Lower leg skin (tissue), 4 donors: ENCODE results near the gene MEGF8. TPM values are rescaled to one million over a fixed set of nuclear protein-coding genes. Genes with fewer than 3 reads are reported as not detected.

Source experiments
- DNase-seq, 2 donors: peaks; one replicate each; pipeline ENCODE4 v3.0.0-alpha.2; 2019; ENCODE audit warnings: low spot score in 2 of 2
- H3K4me3 ChIP-seq: fragments of 200-600 bp; sonication (generic); 2 replicates; pipeline ENCODE4 v1.5.1; 2017; ENCODE audit warnings: mild to moderate bottlenecking, low read depth; ENCODE audit not compliant: poor library complexity, severe bottlenecking
- POLR2A ChIP-seq, 2 donors: fragments of 450-650 bp; IDR thresholded peaks; one replicate each; pipeline ENCODE4 v1.6.1; 2016 to 2017; ENCODE audit warnings: antibody characterized with exemption in 2 of 2, mild to moderate bottlenecking in 1 of 2, moderate library complexity in 1 of 2
- WGBS, 2 donors: methylation state at CpG; one replicate each; pipeline ENCODE4 v1.1.5; 2018; 5-methylcytosine and 5-hydroxymethylcytosine counted together
- intact Hi-C: fragments of 100-400 bp; cut with DNase I; formaldehyde crosslinking; loops from one replicate; pipeline ENCODE4 v1.15.0; 2023; ENCODE audit warnings: low total_unique reads
- total RNA-seq, 4 donors: library from RNA; depleted of rRNA; stranded (reverse); fragments of >200 nt; gene quantifications; one replicate each; pipeline ENCODE4 v1.1.0, GENCODE V29; 2016
- TF ChIP-seq, protein P1 (sequence below), 3 donors: fragments of 450-650 bp; IDR thresholded peaks; one replicate each; pipeline ENCODE4 v1.5.1; 2016; ENCODE audit warnings: antibody characterized with exemption in 3 of 3, mild to moderate bottlenecking in 3 of 3, moderate library complexity in 2 of 3

The MEGF8 gene
- total RNA-seq, 4 donors from 2014 or later = 6.1 to 14.1 (median 12.0) TPM

DNA sequence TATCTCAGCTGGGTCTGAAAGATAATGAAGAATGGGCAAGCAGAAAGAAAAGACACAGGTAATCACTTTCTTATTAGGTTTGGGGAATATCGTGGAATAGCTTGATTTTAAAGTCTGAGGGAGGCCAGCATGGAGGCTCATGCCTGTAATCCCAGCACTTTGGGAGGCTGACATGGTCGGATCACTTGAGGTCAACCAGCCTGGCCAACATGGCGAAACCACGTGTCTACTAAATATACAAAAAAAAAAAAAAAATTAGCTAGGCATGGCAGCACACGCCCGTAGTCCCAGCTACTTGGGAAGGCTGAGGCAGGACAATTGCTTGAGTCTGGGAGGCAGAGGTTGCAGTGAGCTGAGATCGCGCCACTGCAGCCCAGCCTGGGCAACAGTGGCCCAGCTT, 21.6 kb upstream of the MEGF8 start:
- no peak for TF ChIP-seq POLR2A (IDR thresholded peaks at IDR 0.05)
- TF ChIP-seq, protein P1, sequence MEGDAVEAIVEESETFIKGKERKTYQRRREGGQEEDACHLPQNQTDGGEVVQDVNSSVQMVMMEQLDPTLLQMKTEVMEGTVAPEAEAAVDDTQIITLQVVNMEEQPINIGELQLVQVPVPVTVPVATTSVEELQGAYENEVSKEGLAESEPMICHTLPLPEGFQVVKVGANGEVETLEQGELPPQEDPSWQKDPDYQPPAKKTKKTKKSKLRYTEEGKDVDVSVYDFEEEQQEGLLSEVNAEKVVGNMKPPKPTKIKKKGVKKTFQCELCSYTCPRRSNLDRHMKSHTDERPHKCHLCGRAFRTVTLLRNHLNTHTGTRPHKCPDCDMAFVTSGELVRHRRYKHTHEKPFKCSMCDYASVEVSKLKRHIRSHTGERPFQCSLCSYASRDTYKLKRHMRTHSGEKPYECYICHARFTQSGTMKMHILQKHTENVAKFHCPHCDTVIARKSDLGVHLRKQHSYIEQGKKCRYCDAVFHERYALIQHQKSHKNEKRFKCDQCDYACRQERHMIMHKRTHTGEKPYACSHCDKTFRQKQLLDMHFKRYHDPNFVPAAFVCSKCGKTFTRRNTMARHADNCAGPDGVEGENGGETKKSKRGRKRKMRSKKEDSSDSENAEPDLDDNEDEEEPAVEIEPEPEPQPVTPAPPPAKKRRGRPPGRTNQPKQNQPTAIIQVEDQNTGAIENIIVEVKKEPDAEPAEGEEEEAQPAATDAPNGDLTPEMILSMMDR (IDR thresholded peaks at IDR 0.05) = no peak
- intact Hi-C loops = no loop called here
- H3K4me3 ChIP-seq = no peak overlapping the region
- WGBS, 2 donors = 85 to 86% methylated on average over 8 of the region's 8 CpGs
- DNase-seq = no peak

DNA sequence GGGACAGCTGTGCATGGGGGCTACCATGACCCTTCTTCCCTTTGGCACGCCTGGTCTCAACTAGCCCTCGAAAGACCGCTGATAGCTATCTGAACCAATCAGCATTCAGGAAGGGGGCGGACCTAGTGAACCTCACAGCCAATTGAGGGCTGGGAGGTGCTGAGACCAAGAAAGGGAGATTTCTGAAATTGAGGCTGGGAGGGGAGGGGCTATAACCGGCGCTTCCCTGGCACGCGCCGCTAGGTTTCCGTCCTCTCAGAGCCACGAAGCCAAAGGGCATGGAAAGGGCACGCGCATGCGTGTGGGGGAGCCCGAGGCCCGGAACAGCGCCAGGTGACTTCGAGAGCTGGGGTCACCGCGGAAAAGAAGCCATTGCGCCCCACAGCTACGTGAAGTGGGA, 18.8 kb upstream of the MEGF8 start:
- no peak for DNase-seq
- WGBS, 2 donors = 83 to 95% methylated on average over 22 of the region's 22 CpGs
- intact Hi-C loops = no loop called here
- H3K4me3 ChIP-seq = no peak overlapping the region
- TF ChIP-seq, protein P1 (IDR thresholded peaks at IDR 0.05) = no peak
- no peak for TF ChIP-seq POLR2A (IDR thresholded peaks at IDR 0.05)

DNA sequence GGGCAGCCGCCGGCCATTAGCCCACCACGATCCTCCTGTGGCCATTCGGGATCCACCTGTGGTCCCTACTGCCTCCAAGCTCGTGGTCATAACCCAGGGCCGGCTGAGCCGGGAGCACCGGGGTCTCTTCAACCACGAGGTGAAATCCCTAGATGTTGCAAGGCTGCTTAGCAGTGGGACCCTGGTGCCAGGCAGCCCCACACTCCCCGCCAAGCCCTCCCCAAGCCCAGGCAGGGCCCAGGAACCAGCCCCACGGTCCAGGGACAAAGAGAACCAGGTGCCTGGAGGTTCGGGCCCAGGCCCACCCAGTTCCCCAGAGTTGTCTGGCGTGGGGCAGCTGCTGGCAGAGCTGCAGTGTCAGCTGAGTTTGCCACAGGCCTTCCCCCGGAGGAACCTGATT, 15.7 kb upstream of the MEGF8 start:
- intact Hi-C loops = loop anchor here (10.0 kb wide), 1 partner anchor 185 kb away; no protein-coding TSS in a partner anchor
- WGBS, 2 donors = 89 to 99% methylated on average over 10 to 12 of the region's 14 CpGs
- TF ChIP-seq, protein P1 (IDR thresholded peaks at IDR 0.05) = no peak
- no peak for TF ChIP-seq POLR2A (IDR thresholded peaks at IDR 0.05)
- no peak overlapping the region for H3K4me3 ChIP-seq
- DNase-seq = no peak

DNA sequence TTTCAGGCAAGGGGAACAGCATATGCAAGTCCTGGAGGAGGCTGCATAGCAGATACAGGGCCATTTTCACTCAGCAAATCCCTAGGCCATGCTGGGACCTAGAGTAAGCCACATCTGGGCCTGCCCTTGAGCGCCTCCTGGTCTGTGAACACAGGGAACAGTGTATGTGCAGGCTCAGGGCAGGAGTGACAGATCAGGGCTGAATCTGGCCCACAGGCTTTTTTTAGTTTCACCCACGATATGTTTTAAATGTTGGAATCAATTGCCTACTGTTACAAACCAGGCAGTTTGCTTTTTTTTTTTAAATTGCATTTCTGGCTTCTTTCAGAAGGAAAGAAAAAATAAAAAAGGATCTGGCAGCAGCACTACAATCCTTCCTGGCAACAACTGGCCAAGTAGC, 13.8 kb upstream of the MEGF8 start:
- no peak for TF ChIP-seq POLR2A (IDR thresholded peaks at IDR 0.05)
- TF ChIP-seq, protein P1 (IDR thresholded peaks at IDR 0.05) = no peak
- WGBS, 2 donors = 68 to 72% methylated on average over 2 of the region's 2 CpGs
- H3K4me3 ChIP-seq = no peak overlapping the region
- intact Hi-C loops = loop anchor here (10.0 kb wide), 1 partner anchor 187 kb away; no protein-coding TSS in a partner anchor
- no peak for DNase-seq

DNA sequence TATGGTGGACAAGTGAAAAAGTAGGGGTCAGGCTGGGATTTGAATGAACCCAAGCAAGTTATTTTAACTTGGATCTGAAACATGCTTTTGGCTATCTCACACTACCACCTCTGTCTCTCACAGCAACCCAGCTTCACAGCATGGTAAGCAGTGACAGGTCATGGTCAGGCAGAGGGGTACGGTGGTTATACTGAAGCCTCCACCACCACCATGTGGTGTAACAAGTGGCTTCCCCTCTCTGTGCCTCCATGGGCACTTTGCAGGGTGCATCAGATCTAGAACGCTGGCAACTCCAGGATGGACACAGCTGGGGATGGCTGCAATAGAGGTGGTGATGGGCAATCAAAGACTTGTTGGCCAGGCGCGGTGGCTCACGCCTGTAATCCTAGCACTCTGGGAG, 13.1 kb upstream of the MEGF8 start:
- TF ChIP-seq, protein P1 (IDR thresholded peaks at IDR 0.05) = no peak
- no peak for TF ChIP-seq POLR2A (IDR thresholded peaks at IDR 0.05)
- intact Hi-C loops = loop anchor here (10.0 kb wide), 1 partner anchor 188 kb away; no protein-coding TSS in a partner anchor
- WGBS, 2 donors = 79 to 85% methylated on average over 5 of the region's 5 CpGs
- DNase-seq = no peak
- H3K4me3 ChIP-seq = no peak overlapping the region
